WTC11 (cell line): Measurements from ENCODE around the gene PSTK. TPM values are rescaled to one million over a fixed set of nuclear protein-coding genes. Genes with fewer than 3 reads are reported as not detected.

Experiments
- ATAC-seq: fragments of 200-7000 bp; cut with Tn5 transposase; 2 replicates; pipeline ENCODE4 v1.10.0; 2021; ENCODE audit warnings: mild to moderate bottlenecking, moderate library complexity
- CTCF ChIA-PET: fragments of 300-600 bp; sonication (Branson Sonifier 250); formaldehyde crosslinking; loops from one replicate; lab custom pipeline; 2021; ENCODE audit warnings: antibody characterized with exemption; lab: Charles Lee
- POLR2A ChIA-PET: fragments of 350-600 bp; sonication (Branson Sonifier 250); formaldehyde crosslinking; loops from one replicate; lab custom pipeline; 2021; ENCODE audit warnings: antibody characterized with exemption; lab: Charles Lee
- DNase-seq: peaks from one replicate; pipeline ENCODE4 v3.0.0; 2021; ENCODE audit warnings: low spot score
- H3K27ac Mint-ChIP-seq: 2 replicates; pipeline ENCODE4 v1.8.0; 2021; ENCODE audit warnings: mixed read lengths
- H3K27me3 Mint-ChIP-seq: 2 replicates; pipeline ENCODE4 v1.8.0; 2021; ENCODE audit warnings: low read depth, mild to moderate bottlenecking, moderate library complexity, mixed read lengths
- H3K36me3 Mint-ChIP-seq: 2 replicates; pipeline ENCODE4 v1.8.0; 2021; ENCODE audit warnings: mixed read lengths
- H3K4me1 Mint-ChIP-seq: 2 replicates; pipeline ENCODE4 v1.8.0; 2022; ENCODE audit warnings: mixed read lengths
- H3K4me3 Mint-ChIP-seq: 2 replicates; pipeline ENCODE4 v1.8.0; 2021; ENCODE audit warnings: mild to moderate bottlenecking, moderate library complexity, mixed read lengths
- H3K9me3 Mint-ChIP-seq: 2 replicates; pipeline ENCODE4 v1.8.0; 2021; ENCODE audit warnings: mixed read lengths
- ATF2 ChIP-seq: sonication (generic); formaldehyde crosslinking; IDR thresholded peaks from 2 replicates; pipeline ENCODE4 v1.8.1; 2022; ENCODE audit warnings: low read depth, missing genetic modification reagents, borderline replicate concordance
- CREB1 ChIP-seq: sonication (generic); formaldehyde crosslinking; IDR thresholded peaks from 2 replicates; pipeline ENCODE4 v1.8.0; 2023; ENCODE audit warnings: mild to moderate bottlenecking, missing genetic modification reagents
- E2F4 ChIP-seq: sonication (generic); formaldehyde crosslinking; IDR thresholded peaks from 2 replicates; pipeline ENCODE4 v1.8.1; 2022; ENCODE audit warnings: low read depth, mild to moderate bottlenecking, moderate library complexity, missing genetic modification reagents, borderline replicate concordance
- ELF4 ChIP-seq: sonication (generic); formaldehyde crosslinking; IDR thresholded peaks from 2 replicates; pipeline ENCODE4 v1.8.1; 2022; ENCODE audit warnings: low read depth, mild to moderate bottlenecking, moderate library complexity, missing genetic modification reagents
- EMX1 ChIP-seq: fragments of 250-450 bp; sonication (Bioruptor Pico); IDR thresholded peaks from 2 replicates; pipeline ENCODE4 v1.8.0; 2021; ENCODE audit warnings: mild to moderate bottlenecking
- ETV6 ChIP-seq: sonication (generic); formaldehyde crosslinking; IDR thresholded peaks from 2 replicates; pipeline ENCODE4 v1.8.1; 2022; ENCODE audit warnings: mild to moderate bottlenecking, missing genetic modification reagents
- GABPB1 ChIP-seq: sonication (generic); formaldehyde crosslinking; IDR thresholded peaks from 2 replicates; pipeline ENCODE4 v1.8.1; 2023; ENCODE audit warnings: mild to moderate bottlenecking, missing genetic modification reagents
- HMGA2 ChIP-seq: fragments of 250-450 bp; sonication (Bioruptor Pico); IDR thresholded peaks from 2 replicates; pipeline ENCODE4 v1.4.0; 2021; ENCODE audit warnings: mild to moderate bottlenecking, moderate library complexity
- HMGXB4 ChIP-seq: sonication (generic); formaldehyde crosslinking; IDR thresholded peaks from 2 replicates; pipeline ENCODE4 v1.8.1; 2023; ENCODE audit warnings: mild to moderate bottlenecking, moderate library complexity, missing genetic modification reagents
- KAT7 ChIP-seq: sonication (generic); formaldehyde crosslinking; IDR thresholded peaks from 2 replicates; pipeline ENCODE4 v1.8.1; 2023; ENCODE audit warnings: missing genetic modification reagents, mild to moderate bottlenecking, borderline replicate concordance
- MYBL2 ChIP-seq: sonication (generic); formaldehyde crosslinking; IDR thresholded peaks from 2 replicates; pipeline ENCODE4 v1.8.1; 2023; ENCODE audit warnings: mild to moderate bottlenecking, moderate library complexity, missing genetic modification reagents
- NFE2L1 ChIP-seq: sonication (generic); formaldehyde crosslinking; IDR thresholded peaks from 2 replicates; pipeline ENCODE4 v1.8.1; 2023; ENCODE audit warnings: missing genetic modification reagents
- NR3C1 ChIP-seq: sonication (generic); formaldehyde crosslinking; conservative IDR thresholded peaks from 2 replicates; pipeline ENCODE4 v1.8.1; 2023; ENCODE audit warnings: low read depth, mild to moderate bottlenecking, missing genetic modification reagents
- OVOL2 ChIP-seq: fragments of 250-450 bp; sonication (Bioruptor Pico); IDR thresholded peaks from 2 replicates; pipeline ENCODE4 v1.9.0; 2021; ENCODE audit warnings: mild to moderate bottlenecking, borderline replicate concordance
- PRRX2 ChIP-seq: fragments of 250-450 bp; sonication (Bioruptor Pico); IDR thresholded peaks from 2 replicates; pipeline ENCODE4 v1.8.0; 2021; ENCODE audit warnings: mild to moderate bottlenecking
- SMAD3 ChIP-seq: sonication (generic); formaldehyde crosslinking; IDR thresholded peaks from 2 replicates; pipeline ENCODE4 v1.8.0; 2022; ENCODE audit warnings: missing genetic modification reagents, mild to moderate bottlenecking, borderline replicate concordance
- SP1 ChIP-seq: sonication (generic); formaldehyde crosslinking; conservative IDR thresholded peaks from 2 replicates; pipeline ENCODE4 v1.8.1; 2022; ENCODE audit warnings: missing genetic modification reagents
- ZNF121 ChIP-seq: sonication (generic); formaldehyde crosslinking; IDR thresholded peaks from 2 replicates; pipeline ENCODE4 v1.8.0; 2023; ENCODE audit warnings: missing genetic modification reagents
- ZNF219 ChIP-seq: sonication (generic); formaldehyde crosslinking; IDR thresholded peaks from 2 replicates; pipeline ENCODE4 v1.8.0; 2023; ENCODE audit warnings: missing genetic modification reagents, mild to moderate bottlenecking, borderline replicate concordance
- ZNF263 ChIP-seq: sonication (generic); formaldehyde crosslinking; IDR thresholded peaks from 2 replicates; pipeline ENCODE4 v1.8.1; 2022; ENCODE audit warnings: low read depth, mild to moderate bottlenecking, moderate library complexity, missing genetic modification reagents
- ZNF396 ChIP-seq: fragments of 250-450 bp; sonication (Bioruptor Pico); IDR thresholded peaks from 2 replicates; pipeline ENCODE4 v1.8.0; 2021; ENCODE audit warnings: mild to moderate bottlenecking, moderate library complexity, borderline replicate concordance
- ZNF532 ChIP-seq: fragments of 250-450 bp; sonication (Bioruptor Pico); IDR thresholded peaks from 2 replicates; pipeline ENCODE4 v1.9.0; 2021; ENCODE audit warnings: mild to moderate bottlenecking, borderline replicate concordance
- total RNA-seq: library from RNA; stranded (reverse); gene quantifications from 3 replicates; pipeline ENCODE4 v1.2.3, GENCODE V29; 2021
- TF ChIP-seq, protein P1 (sequence below): sonication (generic); formaldehyde crosslinking; IDR thresholded peaks from 2 replicates; pipeline ENCODE4 v1.8.0; 2023; ENCODE audit warnings: missing genetic modification reagents

The PSTK gene
- total RNA-seq, 1 experiment from 2014 or later, result 4.0 TPM

GRCh38 chr10:122998360-122998917 lies 18.2 kb downstream of the PSTK start (continued):
- TF ChIP-seq ZNF263 (CRISPR knock-in tag) (no peak), OVOL2 (CRISPR knock-in tag) (no peak), KAT7 (no peak), ZNF121 (CRISPR knock-in tag) (no peak), HMGA2 (no peak), SMAD3 (CRISPR knock-in tag) (no peak), ZNF532 (CRISPR knock-in tag) (no peak)

DNA sequence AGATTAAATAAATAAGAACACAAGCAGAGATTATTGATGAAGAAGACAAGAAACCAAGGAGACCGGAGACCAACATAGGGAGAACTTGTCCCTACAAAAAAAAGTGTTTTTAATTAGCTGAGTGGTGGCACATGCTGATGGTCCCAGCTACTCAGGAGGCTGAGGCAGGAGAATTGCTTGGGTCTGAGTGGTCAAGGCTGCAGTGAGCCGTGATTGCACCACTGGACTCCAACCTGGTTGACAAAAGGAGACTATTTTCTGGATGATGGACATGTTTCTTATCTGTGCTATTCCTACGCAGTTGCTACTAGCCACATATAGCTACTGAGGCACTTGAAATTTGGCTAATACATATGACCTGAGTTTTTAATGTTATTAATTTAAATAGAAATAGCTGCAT lies 18.7 kb downstream of the PSTK start:
- peaks cover 6% of the 10 kb centered on the region for H3K9me3 Mint-ChIP-seq
- no peak for ATAC-seq
- DNase-seq, result no peak
- ChIA-PET CTCF (interaction anchor here (1.4 kb wide), 1 partner anchor 9 kb away, joined by 4 read pairs; the partner anchor contains the start of gene IKZF5), POLR2A (no interaction called here)
- no peak overlapping the region for H3K27ac Mint-ChIP-seq
- TF ChIP-seq SP1 (CRISPR knock-in tag), result no peak
- no peak for TF ChIP-seq EMX1 (CRISPR knock-in tag)
- no peak overlapping the region for H3K4me3 Mint-ChIP-seq
- H3K27me3 Mint-ChIP-seq, result no peaks in the 10 kb centered on the region
- H3K4me1 Mint-ChIP-seq, result peaks cover 11% of the 10 kb centered on the region
- peaks cover 29% of the 10 kb centered on the region for H3K36me3 Mint-ChIP-seq

- TF ChIP-seq MYBL2 (CRISPR knock-in tag) (no peak), PRRX2 (no peak), ZNF396 (no peak)
- POLR2A ChIA-PET, result no interaction called here
- peak overlapping the region; percentile 39; the same call in 1 of the 2 replicates for H3K27ac Mint-ChIP-seq
Measured at GRCh38 chr10:122999347-122999746, 19.1 kb downstream of the PSTK start.

GRCh38 chr10:123000155-123000554 lies 20.0 kb downstream of the PSTK start:
- ChIA-PET CTCF (interaction anchor here (1.4 kb wide), 1 partner anchor 8 kb away, joined by 4 read pairs; the partner anchor contains the start of gene IKZF5), POLR2A (no interaction called here)
- peaks cover 18% of the 10 kb centered on the region for H3K36me3 Mint-ChIP-seq
- TF ChIP-seq NFE2L1 (CRISPR knock-in tag) (no peak), HMGXB4 (CRISPR knock-in tag) (no peak), ZNF219 (CRISPR knock-in tag) (no peak), ETV6 (CRISPR knock-in tag) (no peak), NR3C1 (CRISPR knock-in tag) (no peak), CREB1 (CRISPR knock-in tag) (no peak), ELF4 (CRISPR knock-in tag) (no peak), GABPB1 (CRISPR knock-in tag) (no peak), ATF2 (no peak), E2F4 (CRISPR knock-in tag) (no peak)
- TF ChIP-seq, protein P1, sequence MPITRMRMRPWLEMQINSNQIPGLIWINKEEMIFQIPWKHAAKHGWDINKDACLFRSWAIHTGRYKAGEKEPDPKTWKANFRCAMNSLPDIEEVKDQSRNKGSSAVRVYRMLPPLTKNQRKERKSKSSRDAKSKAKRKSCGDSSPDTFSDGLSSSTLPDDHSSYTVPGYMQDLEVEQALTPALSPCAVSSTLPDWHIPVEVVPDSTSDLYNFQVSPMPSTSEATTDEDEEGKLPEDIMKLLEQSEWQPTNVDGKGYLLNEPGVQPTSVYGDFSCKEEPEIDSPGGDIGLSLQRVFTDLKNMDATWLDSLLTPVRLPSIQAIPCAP (CRISPR knock-in tag), result no peak
- H3K27me3 Mint-ChIP-seq, result no peaks in the 10 kb centered on the region
- ATAC-seq, result no peak
- H3K27ac Mint-ChIP-seq, result no peak overlapping the region
- H3K4me1 Mint-ChIP-seq, result peaks cover 11% of the 10 kb centered on the region
- no peak overlapping the region for H3K4me3 Mint-ChIP-seq
- H3K9me3 Mint-ChIP-seq, result peaks cover 6% of the 10 kb centered on the region
- no peak for DNase-seq

More at GRCh38 chr10:122999347-122999746, 19.1 kb downstream of the PSTK start:
- DNase-seq (no peak), ATAC-seq (no peak)
- peaks cover 25% of the 10 kb centered on the region for H3K36me3 Mint-ChIP-seq
- CTCF ChIA-PET, result interaction anchor here (1.4 kb wide), 1 partner anchor 9 kb away, joined by 4 read pairs; the partner anchor contains the start of gene IKZF5
- no peaks in the 10 kb centered on the region for H3K27me3 Mint-ChIP-seq
- no peak overlapping the region for H3K4me3 Mint-ChIP-seq
- H3K4me1 Mint-ChIP-seq, result peaks cover 11% of the 10 kb centered on the region
- H3K9me3 Mint-ChIP-seq, result peaks cover 6% of the 10 kb centered on the region
